Measurements from ENCODE around the gene INSC.

GRCh38 chr11:15206791-15207190 is 92.1 kb downstream of the INSC start:
- TF ChIP-seq POLR2A (IDR thresholded peaks at IDR 0.05) (no peak), CTCF (IDR thresholded peaks at IDR 0.05 in 4 of 5, conservative IDR thresholded peaks at IDR 0.05 in 1 of 5) (no peak)
